HepG2 (cell line): ENCODE measurements around the gene UNC5A. TPM values are rescaled to one million over a fixed set of nuclear protein-coding genes. Genes with fewer than 3 reads are reported as not detected.

ENCODE experiments used
- BHLHE40 ChIP-seq: IDR thresholded peaks from 2 replicates; pipeline ENCODE4 v1.6.1; 2011; ENCODE audit warnings: low read length, improper control_type of control experiment
- CBX2 ChIP-seq, 2 experiments: fragments of 200-600 bp in 1 of 2; sonication (generic); formaldehyde crosslinking in 1 of 2; IDR thresholded peaks; 2 replicates each; pipeline versions ENCODE4 v1.7.0 to v1.8.1; 2018 to 2022; ENCODE audit warnings: low read depth in 2 of 2, low read length in 1 of 2, mild to moderate bottlenecking in 1 of 2, missing genetic modification reagents in 1 of 2
- CEBPB ChIP-seq: IDR thresholded peaks from 2 replicates; pipeline ENCODE4 v1.6.1; 2011; ENCODE audit warnings: low read depth, low read length, improper control_type of control experiment, borderline replicate concordance
- CREB3 ChIP-seq: sonication (generic); formaldehyde crosslinking; IDR thresholded peaks from 2 replicates; pipeline ENCODE4 v1.5.0; 2020; ENCODE audit warnings: missing genetic modification reagents
- FOXK2 ChIP-seq: fragments of 450-650 bp; IDR thresholded peaks from 2 replicates; pipeline ENCODE4 v1.6.1; 2016
- LCORL ChIP-seq, 2 experiments: fragments of 450-650 bp in 1 of 2; sonication (generic) in 1 of 2; formaldehyde crosslinking in 1 of 2; IDR thresholded peaks; 2 replicates each; pipeline versions ENCODE4 v1.5.0 to v1.6.1; 2017 to 2020; ENCODE audit warnings: antibody characterized with exemption in 1 of 2, missing genetic modification reagents in 1 of 2
- LRRFIP1 ChIP-seq: sonication (generic); formaldehyde crosslinking; conservative IDR thresholded peaks from 2 replicates; pipeline ENCODE4 v1.4.0; 2020; ENCODE audit warnings: missing genetic modification reagents
- MED1 ChIP-seq: sonication (generic); formaldehyde crosslinking; IDR thresholded peaks from 2 replicates; pipeline ENCODE4 v1.4.0; 2020; ENCODE audit warnings: missing genetic modification reagents
- PAXIP1 ChIP-seq: sonication (generic); formaldehyde crosslinking; conservative IDR thresholded peaks from 2 replicates; pipeline ENCODE4 v1.4.0; 2020; ENCODE audit warnings: mild to moderate bottlenecking, missing genetic modification reagents, moderate library complexity
- SNAPC5 ChIP-seq: sonication (generic); formaldehyde crosslinking; IDR thresholded peaks from 2 replicates; pipeline ENCODE4 v1.8.1; 2023; ENCODE audit warnings: mild to moderate bottlenecking, missing genetic modification reagents, borderline replicate concordance
- TBX3 ChIP-seq: fragments of 450-650 bp; IDR thresholded peaks from 2 replicates; pipeline ENCODE4 v1.6.1; 2017; ENCODE audit warnings: antibody characterized with exemption, mild to moderate bottlenecking, inconsistent platforms, borderline replicate concordance
- U2AF1 ChIP-seq: fragments of 200-400 bp; formaldehyde crosslinking; optimal IDR thresholded peaks from 2 replicates; pipeline ENCODE3; 2017; ENCODE audit warnings: mild to moderate bottlenecking, low read depth, low read length
- ZNF160 ChIP-seq: sonication (generic); formaldehyde crosslinking; IDR thresholded peaks from 2 replicates; pipeline ENCODE4 v1.8.0; 2022; ENCODE audit warnings: mild to moderate bottlenecking, inconsistent platforms, missing genetic modification reagents
- ZNF225 ChIP-seq: sonication (generic); formaldehyde crosslinking; IDR thresholded peaks from 2 replicates; pipeline ENCODE4 v1.4.0; 2020; ENCODE audit warnings: mild to moderate bottlenecking, missing genetic modification reagents
- ZNF256 ChIP-seq: sonication (generic); formaldehyde crosslinking; conservative IDR thresholded peaks from 2 replicates; pipeline ENCODE4 v1.4.0; 2020; ENCODE audit warnings: missing genetic modification reagents
- ZNF264 ChIP-seq: sonication (generic); formaldehyde crosslinking; IDR thresholded peaks from 2 replicates; pipeline ENCODE4 v1.4.0; 2020; ENCODE audit warnings: missing genetic modification reagents
- ZNF281 ChIP-seq: sonication (generic); formaldehyde crosslinking; IDR thresholded peaks from 2 replicates; pipeline ENCODE4 v1.4.0; 2020; ENCODE audit warnings: missing genetic modification reagents, borderline replicate concordance
- ZNF30 ChIP-seq: sonication (generic); formaldehyde crosslinking; IDR thresholded peaks from 2 replicates; pipeline ENCODE4 v1.5.0; 2020; ENCODE audit warnings: mild to moderate bottlenecking, missing genetic modification reagents
- ZNF441 ChIP-seq: sonication (generic); formaldehyde crosslinking; IDR thresholded peaks from 2 replicates; pipeline ENCODE4 v1.7.0; 2021; ENCODE audit warnings: missing genetic modification reagents, borderline replicate concordance
- ZNF510 ChIP-seq: sonication (generic); formaldehyde crosslinking; IDR thresholded peaks from 2 replicates; pipeline ENCODE4 v1.4.0; 2020; ENCODE audit warnings: low read depth, mild to moderate bottlenecking, missing genetic modification reagents
- ZSCAN22 ChIP-seq: sonication (generic); formaldehyde crosslinking; IDR thresholded peaks from 2 replicates; pipeline ENCODE4 v1.4.0; 2020; ENCODE audit warnings: mild to moderate bottlenecking, missing genetic modification reagents
- polyA plus RNA-seq, 8 experiments: library from polyadenylated mRNA; depleted of rRNA in 3 of 8; stranded (reverse) in 7 of 8; unstranded in 1 of 8; fragments of >200 nt; fragmentation: Illumina TruSeq in 4 of 8; extraction: Trizol in 4 of 8; gene quantifications; 2 replicates each; pipeline versions ENCODE4 v1.2.1 to v1.2.3, GENCODE V29; 2011 to 2016; ENCODE audit warnings: low read depth in 4 of 8, missing spikeins in 1 of 8, mixed read lengths in 1 of 8; ENCODE audit not compliant: insufficient read depth in 1 of 8
- total RNA-seq, 5 experiments: library from RNA; depleted of rRNA; stranded (reverse); fragments of >200 nt; fragmentation: Illumina TruSeq; extraction: Trizol; gene quantifications; 2 replicates each; pipeline ENCODE4 v1.2.3, GENCODE V29; 2016; ENCODE audit warnings: low read depth in 1 of 5

Gene UNC5A
- total and polyA plus RNA-seq, 2 of the 13 experiments (the other 11 are each of a cell fraction or from before 2014, with no cell fraction given) = not detected

GRCh38 chr5:176837707-176838115, 27.4 kb downstream of the UNC5A start (continued):
- TF ChIP-seq CBX2 (IDR thresholded peaks at IDR 0.05; ENCODE audit: low read depth, low read length) (no peak), CBX2 (CRISPR knock-in tag; IDR thresholded peaks at IDR 0.05; ENCODE audit: low read depth) (peak; percentile 99), LRRFIP1 (peak; percentile 99), BHLHE40 (peak; percentile 82), CEBPB (no peak; the same call in 1 of the 2 replicates), ZNF281 (peak; percentile 97), LCORL (IDR thresholded peaks at IDR 0.05) (no peak), LCORL (CRISPR knock-in tag; IDR thresholded peaks at IDR 0.05) (peak; percentile 97), ZSCAN22 (CRISPR knock-in tag) (peak; percentile 96), TBX3 (no peak), ZNF264 (peak; percentile 100), ZNF256 (peak; percentile 100), MED1 (peak; percentile 98), CREB3 (CRISPR knock-in tag) (peak; percentile 100), ZNF160 (peak; percentile 100), ZNF510 (CRISPR knock-in tag) (peak; percentile 100), ZNF441 (CRISPR knock-in tag) (peak; percentile 100), FOXK2 (no peak), ZNF225 (CRISPR knock-in tag) (peak; percentile 100), U2AF1 (no peak), SNAPC5 (CRISPR knock-in tag) (peak; percentile 99), PAXIP1 (peak; percentile 83), ZNF30 (CRISPR knock-in tag) (peak; percentile 100)
